ENCODE measurements around the gene TMEM165.

The TMEM165 gene

GRCh38 chr4:55407764-55408163, 12.0 kb downstream of the TMEM165 start:
- no peak for DNase-seq

DNA sequence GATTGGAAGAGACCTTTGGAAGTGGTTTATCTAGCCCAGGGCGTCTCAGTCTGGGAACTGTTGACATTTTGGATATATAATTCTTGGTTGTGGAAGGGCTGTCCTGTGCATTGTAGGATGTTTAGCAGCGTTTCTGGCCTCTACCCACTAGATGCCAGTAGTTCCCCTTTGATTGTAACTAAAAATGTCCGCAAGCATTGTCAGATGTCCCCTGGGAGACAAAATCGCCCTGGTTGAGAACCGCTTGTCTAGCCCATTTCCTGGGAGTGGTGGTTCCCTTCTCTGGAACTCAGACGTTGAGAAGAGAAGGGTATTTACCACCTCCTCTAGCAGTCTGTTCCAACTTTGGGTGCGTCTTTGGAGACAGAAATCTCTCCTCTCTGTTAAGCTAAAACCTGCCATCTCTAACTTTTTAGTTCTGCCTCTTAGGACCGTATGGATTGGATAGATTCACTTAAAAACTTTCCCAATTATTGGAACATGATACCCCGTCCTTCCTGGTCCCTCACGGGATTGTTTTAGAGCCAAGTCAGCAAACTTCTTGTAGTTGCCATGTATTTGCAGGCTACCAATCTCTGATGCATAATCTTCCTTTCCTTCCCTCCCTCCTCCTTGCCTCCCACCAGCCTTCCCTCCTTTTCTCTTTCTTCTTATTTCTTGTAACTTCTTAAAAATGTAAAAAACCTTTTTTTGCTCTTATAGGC, 13.9 kb downstream of the TMEM165 start:
- no peak for DNase-seq

DNA sequence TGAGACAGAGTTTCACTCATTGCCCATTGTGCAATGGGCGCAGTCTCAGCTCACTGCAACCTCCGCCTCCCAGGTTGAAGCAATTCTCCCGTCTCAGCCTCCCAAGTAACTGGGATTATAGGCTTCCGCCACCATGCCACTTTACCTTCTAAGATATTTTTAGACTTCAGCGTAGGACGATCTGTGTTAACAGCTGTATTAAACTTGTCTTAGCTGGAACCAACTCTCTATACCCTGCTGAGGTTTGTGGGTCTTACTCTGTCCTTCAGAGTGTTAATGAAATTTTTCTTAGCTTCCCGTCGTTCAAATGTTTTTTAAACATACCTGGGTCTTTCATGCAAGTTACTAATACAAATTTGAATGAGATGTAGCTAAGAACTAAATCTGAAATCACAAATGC, 14.7 kb downstream of the TMEM165 start:
- no peak for DNase-seq

DNA sequence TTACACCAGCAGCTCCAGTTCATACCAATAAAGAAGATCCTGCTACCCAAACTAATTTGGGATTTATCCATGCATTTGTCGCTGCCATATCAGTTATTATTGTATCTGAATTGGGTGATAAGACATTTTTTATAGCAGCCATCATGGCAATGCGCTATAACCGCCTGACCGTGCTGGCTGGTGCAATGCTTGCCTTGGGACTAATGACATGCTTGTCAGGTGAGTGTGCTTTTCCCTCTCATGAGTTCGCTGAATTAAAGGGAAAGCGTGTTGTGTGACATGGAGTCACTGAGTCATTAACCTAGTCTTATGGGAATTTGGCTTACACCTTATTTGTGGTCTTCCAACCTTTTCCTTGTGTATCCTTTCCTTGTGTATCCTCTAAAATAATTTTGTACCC, 15.9 kb downstream of the TMEM165 start:
- no peak for DNase-seq

- DNase-seq, result no peak
These were observed 20.4 kb downstream of the TMEM165 start for GRCh38 chr4:55416176-55416575.

GRCh38 chr4:55424791-55425190, 29.0 kb downstream of the TMEM165 start:
- no peak for DNase-seq

DNA sequence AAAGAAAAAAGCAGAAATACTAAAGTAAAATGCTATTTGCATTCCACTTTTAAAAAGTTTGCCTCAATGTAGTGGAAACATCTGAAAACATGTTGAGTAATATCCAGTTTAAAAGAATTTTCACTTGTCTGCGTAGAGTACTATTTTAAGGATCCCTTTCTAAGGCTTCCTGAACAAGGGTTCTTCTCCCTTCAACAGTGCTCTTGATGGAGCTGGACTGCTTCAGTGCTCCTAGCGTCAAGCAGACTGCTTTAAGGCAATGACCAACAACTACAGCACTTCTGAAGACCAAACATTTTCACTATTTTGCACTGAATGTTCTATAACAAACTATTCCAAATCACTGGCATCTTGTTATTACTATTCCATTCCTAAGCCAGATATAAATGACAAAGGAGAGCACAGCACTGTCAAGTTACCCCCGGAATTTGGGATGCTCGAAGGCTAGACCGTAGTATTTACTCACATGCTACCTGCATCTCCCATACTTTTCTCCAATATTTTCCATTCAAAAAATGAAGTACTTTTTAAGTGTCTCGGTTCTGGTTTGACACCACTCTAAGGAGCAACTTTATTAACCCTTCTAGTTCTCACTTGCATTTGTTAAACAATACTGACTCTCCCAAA, 36.1 kb downstream of the TMEM165 start:
- no peak for DNase-seq

- DNase-seq, result no peak
These were observed 39.5 kb downstream of the TMEM165 start for GRCh38 chr4:55435141-55435841.

- no peak for DNase-seq
These were observed 41.6 kb downstream of the TMEM165 start for GRCh38 chr4:55437356-55437796.

DNA sequence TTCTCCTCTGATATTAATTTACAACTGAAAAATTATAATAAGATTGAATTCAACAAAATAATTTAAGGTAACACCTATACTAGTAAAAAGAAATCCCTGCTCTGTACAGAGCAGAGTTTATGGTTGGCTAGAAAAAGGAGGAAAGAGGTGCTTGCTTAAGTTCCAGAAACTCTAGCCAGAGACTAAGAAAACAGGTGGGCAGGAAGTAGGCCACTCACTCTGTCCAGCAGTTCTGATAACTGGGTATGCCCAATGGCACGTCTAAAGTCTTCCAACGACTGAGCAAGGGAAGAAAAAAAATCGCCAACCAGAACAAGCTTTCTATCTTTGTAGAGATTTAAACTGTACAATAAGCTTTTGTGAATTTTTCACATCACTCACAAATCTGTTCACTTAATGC, 42.1 kb downstream of the TMEM165 start:
- DNase-seq, result no peak

DNA sequence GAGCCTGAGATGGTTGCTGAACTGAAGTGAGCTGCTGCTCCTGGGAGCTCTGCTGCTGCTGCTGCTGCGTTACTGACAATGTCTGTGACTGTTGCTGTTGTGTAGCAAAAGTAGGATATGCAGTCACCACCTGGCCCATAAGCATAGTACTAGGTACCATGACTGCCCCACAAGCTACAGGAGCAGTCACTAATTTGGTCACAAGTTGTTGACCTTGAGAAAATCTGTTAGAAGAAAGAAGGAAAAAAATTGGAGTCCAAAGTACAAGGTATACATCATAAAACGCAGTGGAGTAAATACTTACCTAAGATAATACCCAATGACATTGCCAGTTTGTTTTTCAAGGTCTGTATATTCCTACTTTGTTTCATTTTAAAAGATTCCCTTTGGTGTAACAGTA, 42.6 kb downstream of the TMEM165 start:
- DNase-seq, result no peak

DNA sequence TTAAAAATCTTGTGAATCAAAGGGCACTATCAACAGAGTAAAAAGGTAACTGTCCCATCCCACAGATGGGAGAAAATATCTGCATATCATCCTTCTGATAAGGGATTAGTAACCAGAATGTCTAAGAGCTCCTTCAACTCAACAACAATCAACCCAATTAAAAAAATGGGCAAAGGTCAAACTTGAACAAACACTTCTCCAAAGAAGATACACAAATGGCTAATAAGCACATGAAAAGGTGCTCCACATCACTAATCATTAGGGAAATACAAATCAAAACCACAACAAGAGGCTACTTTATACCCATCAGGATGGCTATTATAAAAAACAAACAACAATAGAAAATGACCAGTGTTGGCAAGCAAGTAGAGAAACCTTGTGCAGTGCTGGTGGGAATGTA, 43.3 kb downstream of the TMEM165 start:
- no peak for DNase-seq

- DNase-seq, result no peak
These were observed 45.0 kb downstream of the TMEM165 start for GRCh38 chr4:55440786-55441185.

GRCh38 chr4:55442541-55442940, 46.8 kb downstream of the TMEM165 start:
- DNase-seq, result no peak

- no peak for DNase-seq
These were observed 49.1 kb downstream of the TMEM165 start for GRCh38 chr4:55444827-55445226.

- no peak for DNase-seq
These were observed 50.3 kb downstream of the TMEM165 start for GRCh38 chr4:55445921-55446577.

GRCh38 chr4:55446578-55446922, 50.8 kb downstream of the TMEM165 start:
- no peak for DNase-seq

DNA sequence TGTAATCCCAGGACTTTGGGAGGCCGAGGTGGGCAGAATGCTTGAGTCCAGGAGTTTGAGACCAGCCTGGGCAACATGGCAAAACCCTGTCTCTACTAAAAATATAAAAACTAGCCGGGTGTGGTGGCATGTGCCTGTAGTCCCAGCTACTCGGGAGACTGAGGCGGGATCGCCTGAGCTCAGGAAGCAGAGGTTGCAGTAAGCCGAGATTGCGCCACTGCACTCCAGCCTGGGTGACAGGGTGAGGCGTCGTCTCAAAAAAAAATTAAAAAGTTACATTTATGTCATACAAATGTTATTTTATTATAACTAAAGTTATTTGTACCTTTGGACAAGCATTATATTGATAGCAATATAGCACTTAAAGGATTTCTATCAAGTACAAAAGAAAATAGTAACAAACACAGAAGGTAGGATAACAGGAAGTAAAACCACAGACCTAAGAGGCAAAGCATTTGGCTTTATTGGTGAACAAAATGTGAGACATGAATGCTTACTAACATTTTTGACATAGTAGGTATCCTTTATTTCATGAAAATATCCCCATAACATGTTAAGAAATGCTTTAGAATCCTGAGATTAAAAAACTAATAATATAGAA, 51.5 kb downstream of the TMEM165 start:
- no peak for DNase-seq

DNA sequence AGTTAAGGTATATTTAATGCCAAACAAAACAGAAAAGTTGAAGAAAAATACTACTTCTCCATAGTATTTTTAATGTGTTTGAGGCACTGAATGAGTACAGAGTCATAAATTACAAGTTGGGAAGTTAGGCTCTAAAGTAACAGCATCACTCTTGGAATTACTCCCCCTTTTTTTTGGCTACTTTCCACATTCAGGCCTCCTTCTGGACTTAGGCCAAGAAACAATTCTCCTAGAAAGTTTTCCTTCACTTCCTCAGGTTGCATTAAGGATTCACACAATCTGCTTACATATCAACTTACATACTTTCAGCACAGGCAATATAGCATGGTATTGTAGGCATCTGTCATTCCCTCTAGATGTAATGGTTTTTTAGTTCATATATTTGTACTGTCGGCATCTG, 52.1 kb downstream of the TMEM165 start:
- no peak for DNase-seq

DNA sequence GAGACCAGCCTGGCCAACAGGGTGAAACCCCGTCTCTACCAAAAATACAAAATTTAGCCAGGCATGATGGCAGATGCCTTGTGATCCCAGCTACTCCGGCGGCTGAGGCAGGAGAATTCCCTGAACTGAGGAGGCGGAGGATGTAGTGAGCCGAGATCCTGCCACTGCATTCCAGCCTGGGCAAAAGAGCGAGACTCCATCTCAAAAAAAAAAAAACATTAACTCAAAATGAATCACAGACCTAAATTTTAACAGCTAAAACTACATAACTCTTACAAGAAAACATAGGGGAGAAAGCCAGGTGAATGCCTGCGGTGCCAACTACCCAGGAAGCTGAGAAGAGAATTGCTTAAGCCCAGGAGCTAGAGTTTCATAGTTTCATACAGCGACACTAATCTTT, 54.8 kb downstream of the TMEM165 start:
- no peak for DNase-seq

DNA sequence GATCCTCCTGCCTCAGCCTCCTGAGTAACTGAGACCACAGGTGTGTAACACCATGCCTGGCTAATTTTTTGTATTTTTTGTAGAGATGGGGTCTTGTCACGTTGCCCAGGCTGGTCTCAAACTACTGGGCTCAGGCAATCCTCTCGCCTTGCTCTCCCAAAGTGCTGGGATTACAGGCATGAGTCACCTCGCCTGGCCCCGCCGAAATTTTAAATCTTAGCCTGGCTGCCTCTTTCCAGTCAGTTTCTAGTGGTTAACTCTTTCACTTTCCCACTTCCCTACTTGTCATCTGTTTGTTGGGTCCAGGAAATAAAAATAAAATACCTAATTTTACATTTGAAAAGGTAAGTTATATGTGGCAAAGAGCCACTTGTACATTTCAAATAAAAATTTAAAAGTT, 62.4 kb downstream of the TMEM165 start:
- no peak for DNase-seq

GRCh38 chr4:55458611-55459010, 62.9 kb downstream of the TMEM165 start:
- no peak for DNase-seq

DNA sequence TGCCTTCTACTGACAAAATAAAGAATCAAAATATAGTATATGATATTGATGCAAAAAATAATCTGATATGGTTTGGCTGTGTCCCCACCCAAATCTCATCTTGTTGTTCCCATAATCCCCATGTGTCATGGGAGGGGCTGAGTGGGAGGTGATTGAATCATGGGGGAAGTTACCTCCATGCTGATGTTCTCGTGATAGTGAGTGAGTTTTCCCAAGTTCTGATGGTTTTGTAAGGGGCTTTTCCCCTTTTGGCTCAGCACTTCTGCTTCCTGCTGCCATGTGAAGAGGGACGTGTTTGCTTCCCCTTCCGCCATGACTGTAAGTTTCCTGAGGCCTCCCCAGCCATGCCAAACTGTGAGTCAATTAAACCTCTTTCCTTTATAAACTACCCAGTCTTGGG, 70.2 kb downstream of the TMEM165 start:
- DNase-seq, result no peak

Measured in NCI-H2081 treated with DMSO at 0.1 percent for 48 hours (cell line).